Ectodermal cell (in vitro differentiated cells): ENCODE data around the gene TRMU.

Experiments used
- H3K27ac ChIP-seq: 2 replicates; pipeline ENCODE4 v1.7.0; 2013; ENCODE audit warnings: mild to moderate bottlenecking, low read depth, low read length; ENCODE audit not compliant: insufficient read depth, poor library complexity, severe bottlenecking
- H3K27me3 ChIP-seq: 2 replicates; pipeline ENCODE4 v1.7.0; 2013; ENCODE audit warnings: mild to moderate bottlenecking, low read length; ENCODE audit not compliant: insufficient read depth, control insufficient read depth, poor library complexity, severe bottlenecking
- H3K36me3 ChIP-seq: one replicate; pipeline ENCODE4 v1.7.0; 2013; ENCODE audit warnings: low read length; ENCODE audit not compliant: control insufficient read depth, insufficient read depth
- H3K4me1 ChIP-seq: one replicate; pipeline ENCODE4 v1.7.0; 2013; ENCODE audit warnings: low read length; ENCODE audit not compliant: control insufficient read depth, insufficient read depth
- H3K4me3 ChIP-seq: 2 replicates; pipeline ENCODE4 v1.7.0; 2013; ENCODE audit warnings: low read depth, low read length, control low read depth; ENCODE audit not compliant: insufficient read depth
- H3K9me3 ChIP-seq: 2 replicates; pipeline ENCODE4 v1.7.0; 2013; ENCODE audit warnings: mild to moderate bottlenecking, low read length, moderate library complexity; ENCODE audit not compliant: control insufficient read depth
- WGBS, 2 experiments: methylation state at CpG; one replicate each; pipeline ENCODE4 v1.1.7; 2013; ENCODE audit warnings: missing lambda C conversion rate in 2 of 2; 5-methylcytosine and 5-hydroxymethylcytosine counted together

The TRMU gene

GRCh38 chr22:46350121-46350520 lies 14.6 kb downstream of the TRMU start:
- Histone ChIP-seq H3K4me1 (no peaks in the 10 kb centered on the region), H3K27ac (no peak overlapping the region), H3K9me3 (no peaks in the 10 kb centered on the region), H3K27me3 (no peaks in the 10 kb centered on the region), H3K4me3 (no peak overlapping the region), H3K36me3 (peaks cover 26% of the 10 kb centered on the region)
- WGBS, 2 experiments = 95 to 96% methylated on average over 7 of the region's 7 CpGs

- H3K27me3 ChIP-seq = no peaks in the 10 kb centered on the region
- H3K9me3 ChIP-seq = no peaks in the 10 kb centered on the region
- H3K4me1 ChIP-seq = no peaks in the 10 kb centered on the region
- H3K27ac ChIP-seq = no peak overlapping the region
- no peak overlapping the region for H3K4me3 ChIP-seq
- peaks cover 25% of the 10 kb centered on the region for H3K36me3 ChIP-seq
- WGBS, 2 experiments = 96 to 97% methylated on average over 20 of the region's 20 CpGs
Measured at GRCh38 chr22:46350646-46351045, 15.1 kb downstream of the TRMU start.

GRCh38 chr22:46351131-46351735 lies 15.7 kb downstream of the TRMU start:
- no peaks in the 10 kb centered on the region for H3K9me3 ChIP-seq
- H3K36me3 ChIP-seq = peaks cover 22% of the 10 kb centered on the region
- H3K4me1 ChIP-seq = no peaks in the 10 kb centered on the region
- H3K27ac ChIP-seq = no peak overlapping the region
- no peaks in the 10 kb centered on the region for H3K27me3 ChIP-seq
- H3K4me3 ChIP-seq = no peak overlapping the region
- 95% methylated on average over 28 of the region's 28 CpGs for WGBS, 2 experiments

- Histone ChIP-seq H3K4me1 (no peaks in the 10 kb centered on the region), H3K4me3 (no peak overlapping the region), H3K9me3 (no peaks in the 10 kb centered on the region), H3K36me3 (peaks cover 22% of the 10 kb centered on the region), H3K27me3 (no peaks in the 10 kb centered on the region), H3K27ac (no peak overlapping the region)
- WGBS, 2 experiments = 95 to 96% methylated on average over 23 of the region's 23 CpGs
Measured at GRCh38 chr22:46351767-46352166, 16.3 kb downstream of the TRMU start.

GRCh38 chr22:46352276-46352675 lies 16.8 kb downstream of the TRMU start:
- H3K4me1 ChIP-seq = no peaks in the 10 kb centered on the region
- peaks cover 27% of the 10 kb centered on the region for H3K36me3 ChIP-seq
- no peaks in the 10 kb centered on the region for H3K9me3 ChIP-seq
- no peak overlapping the region for H3K4me3 ChIP-seq
- H3K27ac ChIP-seq = no peak overlapping the region
- WGBS, 2 experiments = 96% methylated on average over 10 of the region's 10 CpGs
- H3K27me3 ChIP-seq = no peaks in the 10 kb centered on the region

GRCh38 chr22:46352691-46353386 lies 17.3 kb downstream of the TRMU start:
- Histone ChIP-seq H3K9me3 (no peaks in the 10 kb centered on the region), H3K4me1 (no peaks in the 10 kb centered on the region), H3K36me3 (peaks cover 23% of the 10 kb centered on the region), H3K4me3 (no peak overlapping the region), H3K27me3 (no peaks in the 10 kb centered on the region), H3K27ac (no peak overlapping the region)
- WGBS, 2 experiments = 93 to 96% methylated on average over 20 of the region's 20 CpGs

GRCh38 chr22:46353483-46354105 lies 18.1 kb downstream of the TRMU start:
- peaks cover 23% of the 10 kb centered on the region for H3K36me3 ChIP-seq
- no peak overlapping the region for H3K4me3 ChIP-seq
- no peak overlapping the region for H3K27ac ChIP-seq
- H3K9me3 ChIP-seq = no peaks in the 10 kb centered on the region
- 95 to 97% methylated on average over 8 of the region's 8 CpGs for WGBS, 2 experiments
- no peaks in the 10 kb centered on the region for H3K4me1 ChIP-seq
- no peaks in the 10 kb centered on the region for H3K27me3 ChIP-seq

- no peaks in the 10 kb centered on the region for H3K9me3 ChIP-seq
- H3K27me3 ChIP-seq = no peaks in the 10 kb centered on the region
- WGBS, 2 experiments = 94% methylated on average over 21 of the region's 21 CpGs
- no peak overlapping the region for H3K4me3 ChIP-seq
- H3K4me1 ChIP-seq = no peaks in the 10 kb centered on the region
- H3K36me3 ChIP-seq = peaks cover 23% of the 10 kb centered on the region
- H3K27ac ChIP-seq = no peak overlapping the region
Measured at GRCh38 chr22:46354176-46354992, 18.9 kb downstream of the TRMU start.

GRCh38 chr22:46354993-46355305 lies 19.4 kb downstream of the TRMU start:
- H3K27me3 ChIP-seq = no peaks in the 10 kb centered on the region
- H3K4me1 ChIP-seq = no peaks in the 10 kb centered on the region
- H3K9me3 ChIP-seq = no peaks in the 10 kb centered on the region
- H3K4me3 ChIP-seq = no peak overlapping the region
- H3K27ac ChIP-seq = no peak overlapping the region
- 91% methylated on average over 7 of the region's 7 CpGs for WGBS, 2 experiments
- H3K36me3 ChIP-seq = peaks cover 23% of the 10 kb centered on the region

GRCh38 chr22:46355369-46355995 lies 20.0 kb downstream of the TRMU start:
- WGBS, 2 experiments = 60% methylated on average over 22 of the region's 22 CpGs
- no peaks in the 10 kb centered on the region for H3K4me1 ChIP-seq
- no peaks in the 10 kb centered on the region for H3K27me3 ChIP-seq
- no peak overlapping the region for H3K4me3 ChIP-seq
- H3K36me3 ChIP-seq = peaks cover 23% of the 10 kb centered on the region
- no peak overlapping the region for H3K27ac ChIP-seq
- no peaks in the 10 kb centered on the region for H3K9me3 ChIP-seq
